Measurements from ENCODE around the gene WNT16.
A peak's percentile ranks its signal among the peaks of the same experiment; 100 is the strongest.

WNT16 gene

DNA sequence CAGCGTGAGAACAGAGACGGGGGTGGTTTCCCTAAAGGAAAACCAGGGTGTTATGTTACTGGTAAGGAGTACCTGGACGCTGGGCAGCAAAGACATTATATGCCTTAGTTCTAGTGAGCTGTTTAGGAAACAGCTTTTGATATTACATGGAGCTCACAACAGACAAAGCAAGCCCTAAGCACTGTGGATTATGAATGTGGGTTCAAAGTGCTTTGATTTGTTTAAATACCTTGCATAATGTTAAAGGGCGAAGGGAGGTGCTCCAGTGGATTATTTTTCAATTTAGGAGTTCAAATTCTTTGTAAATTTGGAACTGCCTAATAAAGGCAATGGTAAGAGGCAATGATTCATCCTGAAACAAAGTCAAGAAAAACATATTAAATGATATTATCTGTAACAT lies 13.8 kb downstream of the WNT16 start:
- no peaks in the 10 kb centered on the region for H3K9me3 Mint-ChIP-seq
- H3K36me3 Mint-ChIP-seq (ENCODE audit: insufficient read depth): peaks cover 8% of the 10 kb centered on the region
- no peak overlapping the region for H3K27ac Mint-ChIP-seq
- DNase-seq: no peak
- H3K4me1 Mint-ChIP-seq (ENCODE audit: low read depth in 2 of 2): peaks cover 0 to 3% of the 10 kb centered on the region in 2 donors
- H3K4me3 Mint-ChIP-seq: no peak overlapping the region
- no peak for ATAC-seq (replicated peaks)
- H3K27me3 Mint-ChIP-seq: no peaks in the 10 kb centered on the region

DNA sequence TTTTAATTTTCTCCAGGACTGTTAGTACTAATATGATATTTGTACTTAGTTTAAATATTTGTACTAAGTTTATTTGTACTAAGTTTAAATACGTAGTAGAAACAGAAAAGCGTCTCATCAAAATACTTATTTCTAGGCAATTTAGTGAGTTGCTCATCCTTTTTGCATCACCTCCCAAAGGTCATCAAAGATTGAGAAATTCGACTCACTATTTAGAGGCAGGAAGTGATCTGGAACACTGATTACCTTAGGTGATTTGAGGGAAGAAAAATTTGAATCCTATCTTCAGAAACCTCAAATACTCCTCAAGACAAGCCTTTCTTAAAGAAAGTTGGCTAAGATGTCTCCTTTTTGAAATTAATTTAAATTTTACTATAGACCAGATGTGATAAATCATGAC lies 14.5 kb downstream of the WNT16 start:
- no peak for ATAC-seq (replicated peaks)
- H3K36me3 Mint-ChIP-seq (ENCODE audit: insufficient read depth): peaks cover 8% of the 10 kb centered on the region
- H3K27me3 Mint-ChIP-seq: no peaks in the 10 kb centered on the region
- H3K9me3 Mint-ChIP-seq: no peaks in the 10 kb centered on the region
- peaks cover 0 to 3% of the 10 kb centered on the region in 2 donors for H3K4me1 Mint-ChIP-seq (ENCODE audit: low read depth in 2 of 2)
- no peak overlapping the region for H3K27ac Mint-ChIP-seq
- H3K4me3 Mint-ChIP-seq: no peak overlapping the region
- no peak for DNase-seq

DNA sequence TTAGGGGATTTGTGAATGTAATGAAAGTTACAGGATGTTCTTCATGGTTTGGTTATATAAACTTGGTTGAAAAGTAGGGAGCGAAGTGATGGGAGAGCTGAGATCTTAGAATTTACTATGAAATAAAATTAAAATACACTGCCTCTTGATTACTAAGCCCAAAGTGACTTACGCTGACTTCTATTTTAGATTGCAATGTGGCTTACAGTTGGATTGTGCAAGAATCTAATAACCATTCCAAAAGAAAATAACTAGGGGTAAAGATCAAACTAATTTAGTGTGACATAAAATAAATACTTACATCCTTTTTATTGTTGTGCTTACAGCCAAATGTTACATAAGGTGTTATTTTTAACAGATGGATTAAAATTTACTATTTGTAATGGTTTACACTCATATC lies 15.3 kb downstream of the WNT16 start:
- no peaks in the 10 kb centered on the region for H3K4me1 Mint-ChIP-seq (ENCODE audit: low read depth in 2 of 2)

DNA sequence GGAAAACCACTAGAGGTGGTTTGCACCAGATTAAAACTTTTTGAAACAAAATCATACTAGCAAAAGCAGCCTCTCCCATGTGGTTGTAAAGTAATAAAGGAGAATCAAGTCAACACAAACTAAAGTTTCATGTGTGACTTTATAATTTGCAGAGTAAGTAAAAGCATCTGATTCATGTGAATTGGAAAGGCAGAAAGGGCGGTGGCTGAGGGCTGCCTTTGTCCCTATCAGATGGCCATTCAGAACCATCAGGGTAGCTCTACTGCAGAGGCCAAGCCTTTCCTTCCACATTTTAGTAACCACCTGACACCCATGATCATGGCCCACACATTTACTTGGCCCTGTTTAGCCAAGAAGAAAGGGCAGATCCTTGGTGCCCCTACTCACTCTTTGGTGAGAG lies 15.7 kb downstream of the WNT16 start:
- Mint-ChIP-seq H3K4me1 (ENCODE audit: low read depth in 2 of 2) (no peaks in the 10 kb centered on the region), H3K36me3 (ENCODE audit: insufficient read depth) (peaks cover 8% of the 10 kb centered on the region), H3K4me3 (no peak overlapping the region), H3K27ac (no peak overlapping the region), H3K27me3 (no peaks in the 10 kb centered on the region), H3K9me3 (no peaks in the 10 kb centered on the region)
- ATAC-seq (replicated peaks): no peak
- no peak for DNase-seq

More for the DNA sequence above, 15.3 kb downstream of the WNT16 start:
- H3K9me3 Mint-ChIP-seq: no peaks in the 10 kb centered on the region
- no peak overlapping the region for H3K4me3 Mint-ChIP-seq
- H3K36me3 Mint-ChIP-seq (ENCODE audit: insufficient read depth): peaks cover 8% of the 10 kb centered on the region
- DNase-seq (no peak), ATAC-seq (replicated peaks) (no peak)
- H3K27ac Mint-ChIP-seq: no peak overlapping the region
- H3K27me3 Mint-ChIP-seq: no peaks in the 10 kb centered on the region

DNA sequence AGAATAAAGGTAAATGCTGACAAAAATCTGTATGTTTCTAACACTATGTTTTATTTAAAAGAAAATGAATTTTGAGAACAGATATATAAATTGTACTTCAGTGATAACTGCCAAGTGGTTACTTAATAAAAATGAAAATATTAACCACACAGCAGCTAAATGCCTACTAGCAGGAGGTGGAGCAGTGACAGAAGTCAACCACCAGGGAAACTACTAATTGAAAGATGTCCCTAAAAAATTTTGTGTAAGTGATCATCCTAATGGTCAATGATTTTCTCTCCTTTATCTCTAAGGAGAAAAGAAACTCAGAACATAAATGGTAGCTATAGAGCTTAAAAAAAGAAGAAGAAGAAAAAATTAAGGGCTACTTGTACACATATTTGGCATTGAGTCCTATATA lies 22.9 kb downstream of the WNT16 start:
- H3K4me1 Mint-ChIP-seq (ENCODE audit: low read depth in 2 of 2): peaks cover 0 to 3% of the 10 kb centered on the region in 2 donors
- H3K4me3 Mint-ChIP-seq: no peak overlapping the region
- no peak for DNase-seq
- peak overlapping the region in 1 of 2 donors; percentile 82 for H3K27ac Mint-ChIP-seq
- H3K36me3 Mint-ChIP-seq (ENCODE audit: insufficient read depth): peaks cover 28% of the 10 kb centered on the region
- ATAC-seq (replicated peaks): no peak
- no peaks in the 10 kb centered on the region for H3K9me3 Mint-ChIP-seq
- H3K27me3 Mint-ChIP-seq: no peaks in the 10 kb centered on the region

DNA sequence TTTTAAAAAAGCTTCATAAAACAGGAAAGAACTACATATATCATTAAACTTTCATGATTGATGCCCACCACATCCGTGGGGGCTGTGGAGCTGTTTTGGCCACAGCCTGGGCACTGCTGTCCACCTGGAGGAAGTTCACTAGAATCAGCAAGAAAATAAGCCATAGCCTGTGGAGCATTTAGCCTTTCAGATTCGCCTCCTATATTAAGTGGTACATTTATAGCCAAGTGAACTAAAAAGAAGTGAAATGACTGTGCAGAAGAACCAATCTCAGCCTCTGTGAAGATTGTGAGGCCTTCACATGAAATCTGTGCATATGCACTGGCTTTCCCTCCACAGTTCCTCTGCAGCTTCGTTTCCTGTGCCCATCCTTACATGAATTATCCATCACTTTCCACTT lies 23.5 kb downstream of the WNT16 start:
- Mint-ChIP-seq H3K27me3 (no peaks in the 10 kb centered on the region), H3K9me3 (no peaks in the 10 kb centered on the region), H3K4me1 (ENCODE audit: low read depth in 2 of 2) (peaks cover 0 to 3% of the 10 kb centered on the region in 2 donors), H3K27ac (peak overlapping the region in 1 of 2 donors; percentile 82), H3K4me3 (no peak overlapping the region), H3K36me3 (ENCODE audit: insufficient read depth) (peaks cover 31% of the 10 kb centered on the region)
- no peak for DNase-seq
- no peak for ATAC-seq (replicated peaks)

DNA sequence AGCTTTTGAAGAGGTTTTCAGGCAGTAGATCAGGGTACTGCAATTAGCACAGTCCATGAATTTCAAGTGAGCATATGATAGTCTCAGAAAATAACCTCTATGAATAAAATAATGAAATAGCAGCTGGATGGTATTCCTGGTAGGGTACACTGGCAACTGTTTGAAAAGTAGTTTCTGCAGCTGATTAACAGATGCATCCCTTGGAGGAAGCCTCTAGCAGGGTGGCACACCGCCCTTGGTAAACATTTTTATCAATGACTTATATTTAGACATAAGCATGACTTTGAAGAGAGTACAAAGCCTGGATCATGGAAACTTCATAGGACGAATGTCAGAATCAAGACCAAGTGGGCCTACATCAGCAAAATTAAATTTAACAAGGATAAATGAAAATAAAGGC lies 26.8 kb downstream of the WNT16 start:
- Mint-ChIP-seq H3K36me3 (ENCODE audit: insufficient read depth) (peaks cover 47% of the 10 kb centered on the region), H3K4me3 (no peak overlapping the region), H3K9me3 (no peaks in the 10 kb centered on the region), H3K4me1 (ENCODE audit: low read depth in 2 of 2) (peaks cover 4 to 5% of the 10 kb centered on the region in 2 donors), H3K27me3 (no peaks in the 10 kb centered on the region), H3K27ac (peak overlapping the region in 1 of 2 donors; percentile 51)
- ATAC-seq (replicated peaks): no peak
- DNase-seq: no peak

DNA sequence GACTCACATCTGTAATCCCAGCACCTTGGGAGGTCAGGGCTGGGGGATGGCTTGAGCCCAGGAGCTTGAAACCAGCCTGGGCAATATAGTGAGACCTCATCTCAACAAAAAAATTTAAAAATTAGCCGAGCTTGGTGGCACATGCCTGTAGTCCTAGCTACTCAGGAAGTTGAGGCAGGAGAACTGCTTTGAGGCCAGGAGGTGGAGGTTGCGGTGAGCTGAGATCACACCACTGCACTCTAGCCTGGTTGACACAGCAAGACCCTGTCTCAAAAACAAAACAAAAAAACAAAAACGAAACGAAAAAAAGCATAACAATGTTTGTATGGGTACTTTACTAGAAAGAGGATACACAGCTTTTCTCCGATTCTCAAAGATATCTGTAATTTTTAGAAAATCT lies 31.8 kb downstream of the WNT16 start:
- H3K9me3 Mint-ChIP-seq: no peaks in the 10 kb centered on the region
- no peaks in the 10 kb centered on the region for H3K27me3 Mint-ChIP-seq
- ATAC-seq (replicated peaks) (peak; percentile 98), DNase-seq (peak; percentile 16 to 20 (median 18))
- H3K4me3 Mint-ChIP-seq: peak overlapping the region; percentile 66 to 70
- peaks cover 6 to 13% of the 10 kb centered on the region in 2 donors for H3K4me1 Mint-ChIP-seq (ENCODE audit: low read depth in 2 of 2)
- H3K36me3 Mint-ChIP-seq (ENCODE audit: insufficient read depth): peaks cover 59% of the 10 kb centered on the region
- H3K27ac Mint-ChIP-seq: peak overlapping the region; percentile 77 to 86

DNA sequence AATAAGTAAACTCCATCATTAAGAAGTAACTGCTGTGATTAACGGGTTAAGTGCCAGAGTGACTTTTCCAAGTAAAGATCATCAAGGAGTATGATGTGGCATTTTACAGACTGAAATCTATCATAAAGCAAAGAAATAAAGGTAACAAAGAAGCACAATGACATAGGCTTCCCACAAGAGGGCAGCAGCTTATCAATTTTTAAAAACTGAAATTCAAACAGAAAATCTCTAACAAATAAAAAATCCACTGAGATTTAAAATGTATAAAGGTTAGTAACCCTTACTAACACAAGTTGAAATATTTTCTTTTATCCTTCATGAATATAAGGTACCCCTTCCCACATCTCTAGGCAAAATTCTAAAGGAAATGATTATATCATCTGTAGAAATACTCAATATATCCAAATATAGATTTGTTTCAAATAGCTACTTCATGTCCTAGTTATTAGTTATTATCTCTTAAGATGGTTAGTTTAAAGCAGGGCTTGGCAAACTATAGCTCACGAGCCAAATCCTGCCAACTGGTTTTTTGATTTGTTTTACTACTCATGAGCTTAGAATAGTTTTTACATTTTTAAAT lies 38.1 kb downstream of the WNT16 start:
- no peaks in the 10 kb centered on the region for H3K27me3 Mint-ChIP-seq
- DNase-seq (peak; percentile 22 to 35 (median 32)), ATAC-seq (replicated peaks) (peak; percentile 47)
- no peaks in the 10 kb centered on the region for H3K9me3 Mint-ChIP-seq
- H3K27ac Mint-ChIP-seq: no peak overlapping the region
- H3K4me1 Mint-ChIP-seq (ENCODE audit: low read depth in 2 of 2): peaks cover 7 to 8% of the 10 kb centered on the region in 2 donors
- H3K36me3 Mint-ChIP-seq (ENCODE audit: insufficient read depth): peaks cover 32% of the 10 kb centered on the region
- H3K4me3 Mint-ChIP-seq: no peak overlapping the region

DNA sequence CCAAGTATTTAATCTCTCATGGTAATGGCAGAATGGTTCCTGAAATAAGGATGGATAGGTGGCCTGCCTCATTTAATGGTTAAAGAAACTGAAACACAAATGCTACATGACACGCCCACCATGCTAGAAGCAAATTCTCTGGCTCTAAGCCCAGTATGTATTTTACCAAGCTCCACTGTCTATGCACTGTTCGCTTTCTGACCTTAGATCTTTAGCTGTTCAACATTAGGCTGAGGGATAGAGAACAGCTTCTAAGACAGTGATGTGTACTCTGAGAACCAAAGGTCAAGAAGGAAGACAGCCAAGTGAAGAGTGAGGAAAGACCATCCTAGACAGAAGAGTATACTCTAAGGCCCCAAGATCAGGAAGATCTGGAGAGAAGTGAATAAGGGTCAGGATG lies 40.7 kb downstream of the WNT16 start:
- H3K4me1 Mint-ChIP-seq (ENCODE audit: low read depth in 2 of 2): peaks cover 18 to 20% of the 10 kb centered on the region in 2 donors
- no peak for DNase-seq
- ATAC-seq (replicated peaks): peak; percentile 53

DNA sequence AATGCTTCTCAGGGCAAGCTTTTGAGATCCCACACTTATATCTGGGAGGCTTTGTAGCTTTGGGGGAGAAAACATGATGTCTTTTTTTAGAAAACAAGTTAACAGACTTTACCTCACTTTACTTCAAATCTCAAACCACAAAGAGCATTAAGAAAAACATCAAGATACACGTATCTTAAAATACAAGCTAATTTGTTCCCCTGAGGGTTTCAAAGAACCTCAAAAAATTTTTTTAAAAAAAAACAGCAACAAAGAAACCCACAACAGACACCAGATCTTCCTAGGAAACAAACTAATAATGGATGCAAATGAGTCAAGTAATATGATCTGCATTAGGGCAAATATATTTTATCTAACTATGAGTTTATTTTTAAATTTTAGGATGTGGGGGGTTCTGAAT lies 42.6 kb downstream of the WNT16 start:
- peak overlapping the region in 1 of 2 donors; percentile 9 for H3K27ac Mint-ChIP-seq
- ATAC-seq (replicated peaks): no peak
- H3K4me1 Mint-ChIP-seq (ENCODE audit: low read depth in 2 of 2): peaks cover 20 to 24% of the 10 kb centered on the region in 2 donors
- no peaks in the 10 kb centered on the region for H3K27me3 Mint-ChIP-seq
- peaks cover 19% of the 10 kb centered on the region for H3K36me3 Mint-ChIP-seq (ENCODE audit: insufficient read depth)
- no peak overlapping the region for H3K4me3 Mint-ChIP-seq
- H3K9me3 Mint-ChIP-seq: no peaks in the 10 kb centered on the region
- no peak for DNase-seq

More for the DNA sequence above, 40.7 kb downstream of the WNT16 start:
- Mint-ChIP-seq H3K9me3 (no peaks in the 10 kb centered on the region), H3K36me3 (ENCODE audit: insufficient read depth) (peaks cover 14% of the 10 kb centered on the region), H3K27me3 (no peaks in the 10 kb centered on the region), H3K27ac (peak overlapping the region; percentile 42 to 62), H3K4me3 (peak overlapping the region; percentile 2 to 4)

DNA sequence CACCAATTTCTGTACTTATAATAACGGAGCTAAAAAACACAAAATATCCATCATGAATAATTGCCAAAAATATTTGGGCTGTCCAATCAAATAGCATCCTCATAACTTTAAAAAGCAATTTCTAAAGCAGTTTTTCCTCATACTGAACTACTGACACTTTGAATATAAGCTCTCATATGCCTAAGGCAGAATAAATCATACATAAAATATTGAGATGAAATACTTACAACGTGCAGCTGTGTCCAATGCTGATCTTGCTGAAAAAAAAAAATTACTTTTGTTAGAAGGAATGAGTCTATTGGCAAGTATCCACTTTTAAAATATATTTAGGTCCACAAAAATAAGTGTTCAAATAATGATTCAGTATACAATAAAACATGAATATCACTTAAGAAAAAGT lies 43.1 kb downstream of the WNT16 start:
- DNase-seq: no peak
- Mint-ChIP-seq H3K27me3 (no peaks in the 10 kb centered on the region), H3K27ac (peak overlapping the region; percentile 60 to 85), H3K36me3 (ENCODE audit: insufficient read depth) (peaks cover 19% of the 10 kb centered on the region), H3K4me3 (no peak overlapping the region), H3K9me3 (no peaks in the 10 kb centered on the region), H3K4me1 (ENCODE audit: low read depth in 2 of 2) (peaks cover 20 to 24% of the 10 kb centered on the region in 2 donors)
- no peak for ATAC-seq (replicated peaks)

DNA sequence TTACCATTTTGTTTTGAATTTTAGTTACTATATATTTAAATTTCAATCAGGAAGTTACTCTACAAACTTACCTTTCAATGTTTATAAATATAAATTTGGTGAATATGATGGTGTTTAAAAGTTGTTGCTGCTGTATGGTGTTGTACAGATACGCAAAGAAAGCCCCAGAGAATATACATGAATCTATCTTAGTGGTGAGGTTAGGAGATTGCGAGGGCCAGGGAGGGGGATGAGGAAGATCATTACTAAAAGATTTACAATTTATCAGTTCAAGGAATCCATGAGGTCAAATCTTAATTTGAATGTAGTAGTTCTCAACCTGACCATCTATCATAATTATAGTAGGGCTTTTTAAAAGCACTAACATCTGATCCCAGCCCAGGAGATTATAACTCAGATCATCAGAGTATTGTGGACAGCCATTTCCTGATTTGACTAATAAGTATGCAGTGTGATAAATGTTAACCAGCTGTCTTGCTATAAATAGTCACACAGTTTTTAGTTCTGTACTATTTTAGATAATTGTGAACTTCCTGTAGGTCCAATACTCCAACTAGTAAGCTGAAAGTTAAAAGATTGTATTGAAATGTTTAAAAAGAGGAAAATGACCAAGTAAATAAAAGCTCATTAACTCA lies 43.7 kb downstream of the WNT16 start:
- Mint-ChIP-seq H3K27ac (peak overlapping the region; percentile 60 to 85), H3K27me3 (no peaks in the 10 kb centered on the region), H3K4me1 (ENCODE audit: low read depth in 2 of 2) (peaks cover 20 to 24% of the 10 kb centered on the region in 2 donors), H3K9me3 (no peaks in the 10 kb centered on the region), H3K36me3 (ENCODE audit: insufficient read depth) (peaks cover 16% of the 10 kb centered on the region), H3K4me3 (peak overlapping the region; percentile 35 to 61)
- no peak for DNase-seq
- peak; percentile 86 for ATAC-seq (replicated peaks)

DNA sequence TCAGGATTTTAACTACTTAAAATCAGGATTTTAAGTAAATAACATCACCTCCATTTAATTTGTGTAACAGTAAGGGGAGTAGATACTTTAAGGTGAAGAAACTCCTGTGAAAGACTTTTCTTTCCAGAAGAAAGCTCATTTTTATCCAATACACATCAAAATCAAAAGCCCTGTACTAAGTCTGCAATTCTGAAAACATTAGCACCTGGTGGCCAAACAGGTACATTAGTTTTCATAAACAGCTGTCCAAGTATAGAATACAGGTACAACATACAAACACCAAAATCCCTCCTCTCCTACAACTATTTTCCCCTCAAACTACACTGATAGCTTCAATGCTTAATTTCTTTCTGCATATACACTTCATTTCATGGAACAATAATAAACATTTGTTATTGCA lies 44.4 kb downstream of the WNT16 start:
- no peak for DNase-seq

More for the DNA sequence above, 44.4 kb downstream of the WNT16 start:
- Mint-ChIP-seq H3K27ac (peak overlapping the region; percentile 60 to 85), H3K27me3 (no peaks in the 10 kb centered on the region), H3K4me3 (peak overlapping the region; percentile 35 to 56), H3K4me1 (ENCODE audit: low read depth in 2 of 2) (peaks cover 20 to 24% of the 10 kb centered on the region in 2 donors), H3K36me3 (ENCODE audit: insufficient read depth) (peaks cover 21% of the 10 kb centered on the region), H3K9me3 (no peaks in the 10 kb centered on the region)
- no peak for ATAC-seq (replicated peaks)
